WERI-Rb-1 (cell line): Measurements from ENCODE around the gene CYP8B1.

ENCODE experiments used
- DNase-seq: peaks from one replicate; pipeline ENCODE4 v3.0.0-alpha.2; 2020
- H3K27ac ChIP-seq: fragments of 250-450 bp; sonication (Bioruptor Pico); 2 replicates; pipeline ENCODE4 v1.5.1; 2020; ENCODE audit warnings: mild to moderate bottlenecking, moderate library complexity
- H3K27me3 ChIP-seq: fragments of 250-450 bp; sonication (Bioruptor Pico); 2 replicates; pipeline ENCODE4 v1.5.1; 2021; ENCODE audit warnings: mild to moderate bottlenecking, low read depth, moderate library complexity; ENCODE audit not compliant: insufficient read depth, severe bottlenecking
- H3K36me3 ChIP-seq: fragments of 250-450 bp; sonication (Bioruptor Pico); 2 replicates; pipeline ENCODE4 v1.5.1; 2020; ENCODE audit warnings: mild to moderate bottlenecking, moderate library complexity
- H3K4me3 ChIP-seq: 2 replicates; pipeline ENCODE4 v1.5.1; 2011; ENCODE audit warnings: low read depth, mild to moderate bottlenecking, control low read depth, low read length
- H3K9me3 ChIP-seq: fragments of 250-450 bp; sonication (Bioruptor Pico); 2 replicates; pipeline ENCODE4 v1.5.1; 2021; ENCODE audit warnings: mild to moderate bottlenecking, moderate library complexity; ENCODE audit not compliant: severe bottlenecking
- CTCF ChIP-seq: IDR thresholded peaks from 2 replicates; pipeline ENCODE4 v1.5.1; 2011; ENCODE audit warnings: low read depth, mild to moderate bottlenecking, control low read depth, inconsistent platforms, low read length

The CYP8B1 gene

DNA sequence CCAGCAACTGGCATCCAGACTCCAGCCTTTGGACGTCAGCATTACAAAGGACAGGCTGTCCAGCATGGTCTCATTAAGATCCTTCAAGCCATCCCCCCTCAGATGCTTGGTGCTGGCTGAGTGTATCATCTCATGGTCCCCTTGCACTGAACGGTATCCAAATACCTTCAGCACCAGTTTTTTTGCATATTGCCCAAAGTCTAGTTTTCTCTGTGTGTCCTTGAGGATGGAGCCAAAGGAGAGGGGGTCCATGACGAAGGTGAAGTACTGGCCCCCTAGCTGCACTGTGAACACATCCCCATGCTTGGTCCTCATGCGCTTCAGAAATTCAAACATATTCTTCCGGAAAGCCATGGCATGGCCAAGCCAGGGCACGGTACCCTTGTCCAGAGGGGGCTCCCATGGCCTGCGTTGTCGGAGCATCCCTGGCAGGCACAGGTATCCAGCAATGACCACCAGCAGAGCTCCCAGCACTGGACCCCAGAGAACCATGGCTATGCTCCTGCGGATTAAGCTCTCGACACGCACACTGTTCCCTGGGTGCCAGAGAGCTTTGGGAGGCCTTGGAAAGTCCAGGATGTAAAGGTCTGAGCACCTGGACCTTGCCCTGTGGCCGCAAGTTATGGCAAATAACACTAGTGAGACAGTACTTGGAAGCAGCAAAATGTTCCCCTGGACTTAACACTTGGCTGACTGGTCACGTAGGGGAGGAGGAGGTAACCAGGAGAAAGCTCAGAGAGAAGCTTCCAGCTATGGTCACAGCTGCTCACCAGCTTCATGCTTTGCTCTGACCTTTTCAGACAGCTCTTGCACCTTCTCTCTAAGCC, at the start of gene CYP8B1:
TSS of gene CYP8B1 (minus strand) at position 555 of the 827 bp plus-strand sequence. CDS start at position 492, 63 bp downstream.
- Histone ChIP-seq H3K36me3 (no peaks in the 10 kb centered on the region), H3K9me3 (no peaks in the 10 kb centered on the region), H3K27me3 (no peaks in the 10 kb centered on the region), H3K27ac (no peak within 1 kb of the TSS), H3K4me3 (no peak within 1 kb of the TSS)
- TF ChIP-seq CTCF, result no peak
- DNase-seq, result no peak

GRCh38 chr3:42923606-42924005, 47.9 kb upstream of the CYP8B1 start:
- H3K9me3 ChIP-seq, result no peaks in the 10 kb centered on the region
- H3K36me3 ChIP-seq, result no peaks in the 10 kb centered on the region
- no peak overlapping the region for H3K4me3 ChIP-seq
- no peak for TF ChIP-seq CTCF
- no peak for DNase-seq
- H3K27me3 ChIP-seq, result peaks cover 3% of the 10 kb centered on the region
- no peak overlapping the region for H3K27ac ChIP-seq

- Histone ChIP-seq H3K4me3 (no peak overlapping the region), H3K27ac (no peak overlapping the region), H3K27me3 (peaks cover 2% of the 10 kb centered on the region), H3K36me3 (no peaks in the 10 kb centered on the region), H3K9me3 (peaks cover 35% of the 10 kb centered on the region)
- TF ChIP-seq CTCF, result no peak
- no peak for DNase-seq
Measured at GRCh38 chr3:42914771-42915515, 39.3 kb upstream of the CYP8B1 start.

DNA sequence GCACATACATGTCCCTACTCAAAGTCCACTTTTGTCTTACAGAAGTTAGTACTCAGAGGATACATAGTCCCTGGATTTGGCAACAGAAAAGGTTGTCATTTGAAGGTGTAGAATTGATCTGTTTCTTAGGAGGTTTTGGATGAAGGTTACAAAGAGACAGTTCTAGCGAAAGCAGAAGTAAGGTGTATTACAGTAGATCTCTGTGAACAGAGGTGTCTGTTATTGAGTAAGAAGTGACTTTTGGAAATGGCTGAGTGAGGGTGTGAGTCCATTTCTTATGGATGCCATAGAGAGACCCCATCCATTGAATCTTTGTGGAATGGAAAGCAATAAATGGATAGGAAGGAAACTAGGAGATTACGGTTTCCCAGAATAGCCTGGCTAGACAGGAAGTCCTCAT, 35.9 kb upstream of the CYP8B1 start:
- peaks cover 29% of the 10 kb centered on the region for H3K9me3 ChIP-seq
- TF ChIP-seq CTCF, result no peak
- DNase-seq, result no peak
- H3K27me3 ChIP-seq, result no peaks in the 10 kb centered on the region
- no peaks in the 10 kb centered on the region for H3K36me3 ChIP-seq
- no peak overlapping the region for H3K4me3 ChIP-seq
- H3K27ac ChIP-seq, result no peak overlapping the region

- TF ChIP-seq CTCF, result no peak
- Histone ChIP-seq H3K27me3 (no peaks in the 10 kb centered on the region), H3K27ac (no peak overlapping the region), H3K4me3 (no peak overlapping the region), H3K36me3 (no peaks in the 10 kb centered on the region), H3K9me3 (peaks cover 11% of the 10 kb centered on the region)
- DNase-seq, result no peak
Measured at GRCh38 chr3:42908675-42909074, 33.0 kb upstream of the CYP8B1 start.
